ENCODE results near the gene PTCD1.

DNA sequence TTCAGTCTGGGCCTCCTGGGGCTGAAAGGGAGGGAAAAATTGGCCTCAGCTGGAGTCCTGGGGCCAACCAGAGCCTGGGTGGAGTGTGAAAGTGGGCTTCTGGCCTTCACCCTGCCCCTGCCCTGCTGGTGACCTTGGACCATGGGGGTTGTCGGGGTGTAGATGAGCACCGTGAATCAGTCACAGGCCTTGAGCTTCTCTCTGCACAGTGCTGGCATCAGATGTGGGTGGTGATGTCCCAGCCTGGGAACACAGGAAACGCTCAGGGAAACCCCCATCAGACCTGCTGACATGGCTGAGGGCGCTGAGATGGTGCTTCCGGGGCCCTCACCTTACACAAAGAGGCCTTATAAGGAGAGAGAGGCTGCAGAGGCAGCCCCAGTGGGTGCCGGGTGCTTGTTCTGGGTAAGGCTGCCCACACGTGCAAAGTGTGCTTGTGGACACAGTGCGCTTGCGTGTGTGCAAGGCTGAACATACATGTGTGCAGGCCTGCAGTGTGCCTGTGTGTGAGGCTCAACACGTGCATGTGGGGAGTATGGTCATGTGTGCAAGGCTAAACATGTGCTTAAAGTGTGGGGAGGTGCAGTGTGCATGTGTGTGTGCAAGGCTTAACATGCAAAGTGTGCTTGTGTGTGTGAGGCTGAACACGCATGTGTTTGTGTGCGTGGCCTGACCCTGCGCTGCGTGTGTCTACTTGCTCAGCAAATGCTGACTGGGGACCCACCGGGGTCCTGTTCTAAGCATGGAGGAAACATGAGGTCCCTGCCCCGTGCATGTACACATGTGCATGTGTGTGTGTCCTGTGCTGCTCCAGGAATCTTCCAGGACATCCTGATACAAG lies 57.6 kb downstream of the PTCD1 start:
- TF ChIP-seq, protein P1, sequence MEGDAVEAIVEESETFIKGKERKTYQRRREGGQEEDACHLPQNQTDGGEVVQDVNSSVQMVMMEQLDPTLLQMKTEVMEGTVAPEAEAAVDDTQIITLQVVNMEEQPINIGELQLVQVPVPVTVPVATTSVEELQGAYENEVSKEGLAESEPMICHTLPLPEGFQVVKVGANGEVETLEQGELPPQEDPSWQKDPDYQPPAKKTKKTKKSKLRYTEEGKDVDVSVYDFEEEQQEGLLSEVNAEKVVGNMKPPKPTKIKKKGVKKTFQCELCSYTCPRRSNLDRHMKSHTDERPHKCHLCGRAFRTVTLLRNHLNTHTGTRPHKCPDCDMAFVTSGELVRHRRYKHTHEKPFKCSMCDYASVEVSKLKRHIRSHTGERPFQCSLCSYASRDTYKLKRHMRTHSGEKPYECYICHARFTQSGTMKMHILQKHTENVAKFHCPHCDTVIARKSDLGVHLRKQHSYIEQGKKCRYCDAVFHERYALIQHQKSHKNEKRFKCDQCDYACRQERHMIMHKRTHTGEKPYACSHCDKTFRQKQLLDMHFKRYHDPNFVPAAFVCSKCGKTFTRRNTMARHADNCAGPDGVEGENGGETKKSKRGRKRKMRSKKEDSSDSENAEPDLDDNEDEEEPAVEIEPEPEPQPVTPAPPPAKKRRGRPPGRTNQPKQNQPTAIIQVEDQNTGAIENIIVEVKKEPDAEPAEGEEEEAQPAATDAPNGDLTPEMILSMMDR (IDR thresholded peaks at IDR 0.05), result no peak
- no peak for TF ChIP-seq POLR2A (IDR thresholded peaks at IDR 0.05)

Measured in Peyer's patch (tissue), 4 donors.